ENCODE measurements around the gene OR2T4. TPM values are rescaled to one million over a fixed set of nuclear protein-coding genes. Genes with fewer than 3 reads are reported as not detected.

The OR2T4 gene
- not detected in 2 replicates for total RNA-seq (ENCODE audit: low replicate concordance)

GRCh38 chr1:248361121-248361715 lies at the start of gene OR2T4:
Gene OR2T4, plus strand, starts transcription at chr1:248361665. Its CDS starts 0 bp downstream, at chr1:248361665.
- Mint-ChIP-seq H3K27me3 (ENCODE audit: insufficient read depth, low read depth) (peaks cover 4% of the 10 kb centered on the region), H3K27ac (no peak within 1 kb of the TSS)
- no peaks in the 10 kb centered on the region for H3K27me3 ChIP-seq

GRCh38 chr1:248316796-248317195 lies 44.7 kb upstream of the OR2T4 start:
- no peak overlapping the region for H2AFZ ChIP-seq (replicated peaks)
- H3K4me2 ChIP-seq: no peak overlapping the region
- H3K9ac ChIP-seq: no peak overlapping the region
- H3K79me2 ChIP-seq (ENCODE audit: low read depth): no peaks in the 10 kb centered on the region
- Mint-ChIP-seq H3K4me3 (no peak overlapping the region), H3K4me1 (no peaks in the 10 kb centered on the region), H3K27me3 (ENCODE audit: insufficient read depth, low read depth) (peaks cover 5% of the 10 kb centered on the region), H3K36me3 (no peaks in the 10 kb centered on the region), H3K27ac (no peak overlapping the region), H3K9me3 (peaks cover 66% of the 10 kb centered on the region)
- no peak overlapping the region for H3K4me3 ChIP-seq
- no peaks in the 10 kb centered on the region for H3K27me3 ChIP-seq
- no peaks in the 10 kb centered on the region for H3K36me3 ChIP-seq
- H3F3A ChIP-seq (ENCODE audit: low read depth): no peaks in the 10 kb centered on the region
- no peak for TF ChIP-seq EZH2phosphoT487 (IDR thresholded peaks at IDR 0.05)
- no peak for TF ChIP-seq CTCF (IDR thresholded peaks at IDR 0.05)
- TF ChIP-seq EZH2 (IDR thresholded peaks at IDR 0.05): no peak
- DNase-seq (ENCODE audit: low spot score): no peak
- H4K20me1 ChIP-seq (ENCODE audit: low read depth): no peaks in the 10 kb centered on the region
- peaks cover 25% of the 10 kb centered on the region for H3K9me3 ChIP-seq (ENCODE audit: low read depth)
- no peak overlapping the region for H3K27ac ChIP-seq
- H3K4me1 ChIP-seq: no peaks in the 10 kb centered on the region

More at GRCh38 chr1:248361121-248361715, at the start of gene OR2T4:
- H3K9me3 ChIP-seq (ENCODE audit: low read depth): peaks cover 25% of the 10 kb centered on the region
- H3K79me2 ChIP-seq (ENCODE audit: low read depth): no peaks in the 10 kb centered on the region
- H3K36me3 ChIP-seq: no peaks in the 10 kb centered on the region
- no peak within 1 kb of the TSS for H2AFZ ChIP-seq (replicated peaks)
- H3K4me1 ChIP-seq: no peaks in the 10 kb centered on the region
- H3K4me2 ChIP-seq: no peak within 1 kb of the TSS
- no peak within 1 kb of the TSS for H3K4me3 ChIP-seq
- DNase-seq (ENCODE audit: low spot score): no peak
- H3F3A ChIP-seq (ENCODE audit: low read depth): no peaks in the 10 kb centered on the region
- Mint-ChIP-seq H3K4me1 (no peaks in the 10 kb centered on the region), H3K9me3 (peaks cover 35% of the 10 kb centered on the region), H3K4me3 (no peak within 1 kb of the TSS), H3K36me3 (no peaks in the 10 kb centered on the region)
- H3K27ac ChIP-seq: no peak within 1 kb of the TSS
- TF ChIP-seq EZH2phosphoT487 (IDR thresholded peaks at IDR 0.05) (no peak), EZH2 (IDR thresholded peaks at IDR 0.05) (no peak), CTCF (IDR thresholded peaks at IDR 0.05) (no peak)
- H4K20me1 ChIP-seq (ENCODE audit: low read depth): no peaks in the 10 kb centered on the region
- H3K9ac ChIP-seq: no peak within 1 kb of the TSS

- H3K4me1 Mint-ChIP-seq: no peaks in the 10 kb centered on the region
- Histone ChIP-seq H3K9me3 (ENCODE audit: low read depth) (peaks cover 30% of the 10 kb centered on the region), H3K9ac (no peak within 1 kb of the TSS), H3K4me2 (no peak within 1 kb of the TSS), H4K20me1 (ENCODE audit: low read depth) (no peaks in the 10 kb centered on the region), H2AFZ (replicated peaks) (no peak within 1 kb of the TSS), H3K4me3 (no peak within 1 kb of the TSS), H3K4me1 (no peaks in the 10 kb centered on the region), H3K27me3 (no peaks in the 10 kb centered on the region), H3K27ac (no peak within 1 kb of the TSS), H3F3A (ENCODE audit: low read depth) (no peaks in the 10 kb centered on the region), H3K36me3 (no peaks in the 10 kb centered on the region), H3K79me2 (ENCODE audit: low read depth) (no peaks in the 10 kb centered on the region)
- peaks cover 32% of the 10 kb centered on the region for H3K9me3 Mint-ChIP-seq
- H3K27ac Mint-ChIP-seq: no peak within 1 kb of the TSS
- TF ChIP-seq EZH2 (IDR thresholded peaks at IDR 0.05) (no peak), EZH2phosphoT487 (IDR thresholded peaks at IDR 0.05) (no peak), CTCF (IDR thresholded peaks at IDR 0.05) (no peak)
- no peak within 1 kb of the TSS for H3K4me3 Mint-ChIP-seq
- DNase-seq (ENCODE audit: low spot score): no peak
- no peaks in the 10 kb centered on the region for H3K36me3 Mint-ChIP-seq
- H3K27me3 Mint-ChIP-seq (ENCODE audit: insufficient read depth, low read depth): no peaks in the 10 kb centered on the region
Measured at GRCh38 chr1:248324468-248324867, 37.0 kb upstream of the OR2T4 start, which contains the start of gene OR2M7. Gene OR2M7, minus strand, starts transcription at chr1:248324568. Its CDS starts 0 bp downstream, at chr1:248324568.

All from neural progenitor cell (in vitro differentiated cells).